ENCODE results near the gene HORMAD2. TPM values are rescaled to one million over a fixed set of nuclear protein-coding genes. Genes with fewer than 3 reads are reported as not detected.
"Not testable (repeated sequence)": the region's sequence is repeated elsewhere in the genome, so short reads cannot be mapped to it uniquely, and the experiment has no call there.

The HORMAD2 gene
- total RNA-seq, 1 experiment from 2014 or later = not detected

- POLR2A ChIA-PET (ENCODE audit: low non-redundant PET) = no interaction called here
- CTCF ChIA-PET = no interaction called here
- no TSS peak for BruUV-seq (replicated peaks)
- peaks cover 32% of the 10 kb centered on the region for H3K9me3 ChIP-seq (ENCODE audit: low read depth, low read length, poor library complexity, severe bottlenecking)
- no peak for DNase-seq (ENCODE audit: low spot score)
- no peaks in the 10 kb centered on the region for H3K36me3 ChIP-seq (ENCODE audit: insufficient read depth, low read length, poor library complexity, severe bottlenecking)
- no peak overlapping the region for H3K4me3 ChIP-seq (ENCODE audit: low read depth, low read length, poor library complexity, severe bottlenecking)
- TF ChIP-seq, protein P1, sequence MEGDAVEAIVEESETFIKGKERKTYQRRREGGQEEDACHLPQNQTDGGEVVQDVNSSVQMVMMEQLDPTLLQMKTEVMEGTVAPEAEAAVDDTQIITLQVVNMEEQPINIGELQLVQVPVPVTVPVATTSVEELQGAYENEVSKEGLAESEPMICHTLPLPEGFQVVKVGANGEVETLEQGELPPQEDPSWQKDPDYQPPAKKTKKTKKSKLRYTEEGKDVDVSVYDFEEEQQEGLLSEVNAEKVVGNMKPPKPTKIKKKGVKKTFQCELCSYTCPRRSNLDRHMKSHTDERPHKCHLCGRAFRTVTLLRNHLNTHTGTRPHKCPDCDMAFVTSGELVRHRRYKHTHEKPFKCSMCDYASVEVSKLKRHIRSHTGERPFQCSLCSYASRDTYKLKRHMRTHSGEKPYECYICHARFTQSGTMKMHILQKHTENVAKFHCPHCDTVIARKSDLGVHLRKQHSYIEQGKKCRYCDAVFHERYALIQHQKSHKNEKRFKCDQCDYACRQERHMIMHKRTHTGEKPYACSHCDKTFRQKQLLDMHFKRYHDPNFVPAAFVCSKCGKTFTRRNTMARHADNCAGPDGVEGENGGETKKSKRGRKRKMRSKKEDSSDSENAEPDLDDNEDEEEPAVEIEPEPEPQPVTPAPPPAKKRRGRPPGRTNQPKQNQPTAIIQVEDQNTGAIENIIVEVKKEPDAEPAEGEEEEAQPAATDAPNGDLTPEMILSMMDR (conservative IDR thresholded peaks at IDR 0.05; ENCODE audit: low read depth, low read length) = no peak
- no peak for TF ChIP-seq EZH2 (IDR thresholded peaks at IDR 0.05; ENCODE audit: borderline replicate concordance, low read depth, low read length, poor library complexity, severe bottlenecking)
- H3K27ac ChIP-seq (ENCODE audit: low read depth, low read length, poor library complexity, severe bottlenecking) = no peak overlapping the region
- intact Hi-C loops (cut with micrococcal nuclease; ENCODE audit: unreplicated experiment) = no loop called here
- no peaks in the 10 kb centered on the region for H3K4me1 ChIP-seq (ENCODE audit: insufficient read depth, low read length, poor library complexity, severe bottlenecking)
- no peaks in the 10 kb centered on the region for H3K27me3 ChIP-seq (replicated peaks; ENCODE audit: insufficient read depth, low read depth, low read length, poor library complexity)
Measured at GRCh38 chr22:30094804-30095203, 14.5 kb downstream of the HORMAD2 start.

DNA sequence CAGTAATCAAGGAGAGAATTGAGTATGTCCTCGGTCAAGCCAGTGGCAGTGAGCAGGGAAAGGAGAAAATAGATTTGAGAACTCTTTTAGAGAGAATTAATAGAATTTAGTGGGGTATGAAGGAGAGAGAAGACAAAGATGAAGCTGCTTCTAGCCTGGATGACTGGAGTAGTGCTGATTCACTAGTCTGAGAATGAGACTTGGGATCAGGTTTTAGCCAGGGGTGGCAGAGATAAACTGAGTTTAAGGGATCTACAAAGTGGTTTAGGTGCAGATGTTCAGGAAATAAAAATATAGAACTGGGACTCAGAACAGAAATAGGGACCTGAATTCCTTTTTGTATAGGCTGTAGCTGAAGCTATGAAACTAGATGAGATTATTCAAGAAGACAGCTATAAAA is 17.6 kb downstream of the HORMAD2 start:
- Histone ChIP-seq H3K4me3 (ENCODE audit: low read depth, low read length, poor library complexity, severe bottlenecking) (no peak overlapping the region), H3K4me1 (ENCODE audit: insufficient read depth, low read length, poor library complexity, severe bottlenecking) (no peaks in the 10 kb centered on the region), H3K27me3 (replicated peaks; ENCODE audit: insufficient read depth, low read depth, low read length, poor library complexity) (no peaks in the 10 kb centered on the region), H3K27ac (ENCODE audit: low read depth, low read length, poor library complexity, severe bottlenecking) (no peak overlapping the region), H3K36me3 (ENCODE audit: insufficient read depth, low read length, poor library complexity, severe bottlenecking) (no peaks in the 10 kb centered on the region), H3K9me3 (ENCODE audit: low read depth, low read length, poor library complexity, severe bottlenecking) (peaks cover 25% of the 10 kb centered on the region)
- TF ChIP-seq EZH2 (IDR thresholded peaks at IDR 0.05; ENCODE audit: borderline replicate concordance, low read depth, low read length, poor library complexity, severe bottlenecking) = no peak
- TF ChIP-seq, protein P1 (conservative IDR thresholded peaks at IDR 0.05; ENCODE audit: low read depth, low read length) = no peak
- ChIA-PET CTCF (interaction anchor here (0.6 kb wide), 1 partner anchor 324 kb away, joined by 8 read pairs; no protein-coding TSS in a partner anchor), POLR2A (ENCODE audit: low non-redundant PET) (no interaction called here)
- DNase-seq (ENCODE audit: low spot score) = no peak
- intact Hi-C loops (cut with micrococcal nuclease; ENCODE audit: unreplicated experiment) = no loop called here
- BruUV-seq (replicated peaks) = no TSS peak

DNA sequence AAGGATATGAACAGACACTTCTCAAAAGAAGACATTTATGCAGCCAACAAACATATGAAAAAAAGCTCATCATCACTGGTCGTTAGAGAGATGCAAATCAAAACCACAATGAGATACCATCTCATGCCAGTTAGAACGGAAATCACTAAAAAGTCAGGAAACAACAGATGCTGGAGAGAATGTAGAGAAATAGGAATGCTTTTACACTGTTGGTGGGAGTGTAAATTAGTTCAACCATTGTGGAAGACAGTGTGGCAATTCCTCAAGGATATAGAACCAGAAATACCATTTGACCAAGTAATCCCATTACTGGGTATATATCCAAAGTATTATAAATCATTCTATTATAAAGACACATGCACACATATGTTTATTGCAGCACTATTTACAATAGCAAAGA is 20.5 kb downstream of the HORMAD2 start:
- DNase-seq (ENCODE audit: low spot score) = peak; percentile 28
- BruUV-seq (replicated peaks); H3K4me1 ChIP-seq (ENCODE audit: insufficient read depth, low read length, poor library complexity, severe bottlenecking); H3K4me3 ChIP-seq (ENCODE audit: low read depth, low read length, poor library complexity, severe bottlenecking); intact Hi-C loops (cut with micrococcal nuclease; ENCODE audit: unreplicated experiment); H3K27me3 ChIP-seq (replicated peaks; ENCODE audit: insufficient read depth, low read depth, low read length, poor library complexity); H3K27ac ChIP-seq (ENCODE audit: low read depth, low read length, poor library complexity, severe bottlenecking); POLR2A ChIA-PET (ENCODE audit: low non-redundant PET); H3K36me3 ChIP-seq (ENCODE audit: insufficient read depth, low read length, poor library complexity, severe bottlenecking); H3K9me3 ChIP-seq (ENCODE audit: low read depth, low read length, poor library complexity, severe bottlenecking): not testable (repeated sequence)
- CTCF ChIA-PET = interaction anchor here (0.6 kb wide), 1 partner anchor 501 kb away, joined by 8 read pairs; no protein-coding TSS in a partner anchor

GRCh38 chr22:30104501-30105156 is 24.4 kb downstream of the HORMAD2 start:
- intact Hi-C loops (cut with micrococcal nuclease; ENCODE audit: unreplicated experiment) = no loop called here
- Histone ChIP-seq H3K4me1 (ENCODE audit: insufficient read depth, low read length, poor library complexity, severe bottlenecking) (no peaks in the 10 kb centered on the region), H3K9me3 (ENCODE audit: low read depth, low read length, poor library complexity, severe bottlenecking) (no peaks in the 10 kb centered on the region), H3K27ac (ENCODE audit: low read depth, low read length, poor library complexity, severe bottlenecking) (no peak overlapping the region), H3K36me3 (ENCODE audit: insufficient read depth, low read length, poor library complexity, severe bottlenecking) (no peaks in the 10 kb centered on the region), H3K27me3 (replicated peaks; ENCODE audit: insufficient read depth, low read depth, low read length, poor library complexity) (no peaks in the 10 kb centered on the region), H3K4me3 (ENCODE audit: low read depth, low read length, poor library complexity, severe bottlenecking) (no peak overlapping the region)
- POLR2A ChIA-PET (ENCODE audit: low non-redundant PET) = no interaction called here
- BruUV-seq (replicated peaks) = no TSS peak
- CTCF ChIA-PET = interaction anchor here (1.4 kb wide), 1 partner anchor 151 kb away, joined by 4 read pairs; no protein-coding TSS in a partner anchor
- TF ChIP-seq, protein P1 (conservative IDR thresholded peaks at IDR 0.05; ENCODE audit: low read depth, low read length) = no peak
- TF ChIP-seq EZH2 (IDR thresholded peaks at IDR 0.05; ENCODE audit: borderline replicate concordance, low read depth, low read length, poor library complexity, severe bottlenecking) = no peak
- DNase-seq (ENCODE audit: low spot score) = no peak
